Stomach (tissue), 9 donors: ENCODE results near the gene TRIP13. TPM values are rescaled to one million over a fixed set of nuclear protein-coding genes. Genes with fewer than 3 reads are reported as not detected.

Source experiments
- DNase-seq, 2 donors: peaks; one replicate each; pipeline versions ENCODE4 v3.0.0 to v3.0.0-alpha.2; 2013 to 2019
- H3K27ac ChIP-seq, 5 donors: fragments of 200-600 bp in 4 of 5; sonication (generic) in 4 of 5; one replicate each; pipeline ENCODE4 v1.5.1; 2013 to 2019; ENCODE audit warnings: mild to moderate bottlenecking in 1 of 5, moderate library complexity in 1 of 5
- H3K27me3 ChIP-seq, 3 donors: fragments of 200-600 bp; sonication (generic); one replicate each; pipeline ENCODE4 v1.5.1; 2017 to 2019; ENCODE audit warnings: mixed run types in 1 of 3
- H3K36me3 ChIP-seq, 4 donors: fragments of 200-600 bp; sonication (generic); 1 replicate in 3 of 4; 2 replicates in 1 of 4; pipeline ENCODE4 v1.5.1; 2016 to 2019
- H3K4me1 ChIP-seq, 4 donors: fragments of 200-600 bp; sonication (generic); one replicate each; pipeline ENCODE4 v1.5.1; 2016 to 2019
- H3K4me3 ChIP-seq, 4 donors: fragments of 200-600 bp; sonication (generic) in 3 of 4; one replicate each; pipeline ENCODE4 v1.5.1; 2016 to 2019; ENCODE audit warnings: mild to moderate bottlenecking in 1 of 4
- H3K9me3 ChIP-seq, 4 donors: fragments of 200-600 bp; sonication (generic); one replicate each; pipeline ENCODE4 v1.5.1; 2016 to 2019
- EP300 ChIP-seq: sonication (generic); formaldehyde crosslinking; IDR thresholded peaks from one replicate; pipeline ENCODE4 v1.6.1; 2017; ENCODE audit warnings: antibody characterized with exemption
- POLR2A ChIP-seq, 4 donors: fragments of 450-650 bp; IDR thresholded peaks; one replicate each; pipeline ENCODE4 v1.6.1; 2016; ENCODE audit warnings: antibody characterized with exemption in 4 of 4, control low read depth in 2 of 4, mild to moderate bottlenecking in 1 of 4, moderate library complexity in 1 of 4
- POLR2AphosphoS5 ChIP-seq, 3 donors: sonication (generic); formaldehyde crosslinking; IDR thresholded peaks; one replicate each; pipeline ENCODE4 v1.6.1; 2016; ENCODE audit warnings: antibody characterized with exemption in 3 of 3
- WGBS, 5 donors: extraction: QIAGEN DNeasy Blood & Tissue Kit in 3 of 5; methylation state at CpG; one replicate each; pipeline versions ENCODE4 v1.1.5 to v1.1.7; 2013 to 2018; 5-methylcytosine and 5-hydroxymethylcytosine counted together
- intact Hi-C: fragments of 100-400 bp; cut with DNase I; formaldehyde crosslinking; loops from one replicate; pipeline ENCODE4 v1.15.1; 2023; ENCODE audit warnings: low total_unique reads
- polyA plus RNA-seq, 3 donors: library from polyadenylated mRNA; stranded (reverse); fragments of 200-250 nt; gene quantifications; one replicate each; pipeline ENCODE4 v1.2.3, GENCODE V29; 2013
- total RNA-seq, 5 donors: library from RNA; depleted of rRNA; stranded (reverse); fragments of >200 nt; gene quantifications; one replicate each; pipeline versions ENCODE4 v1.1.0 to v1.2.3, GENCODE V29; 2014 to 2016
- TF ChIP-seq, protein P1 (sequence below), 7 experiments: fragments of 450-650 bp in 4 of 7; fragments of 200-600 bp in 3 of 7; sonication (generic) in 3 of 7; IDR thresholded peaks; one replicate each; pipeline ENCODE4 v1.5.1; 2016 to 2019; ENCODE audit warnings: antibody characterized with exemption in 7 of 7, control low read depth in 2 of 7, mild to moderate bottlenecking in 1 of 7
- donor health status: healthy with polysubstance abuse.
- donor health status: Bipolar disorder and iron deficiency.
- donor health status: healthy.

TRIP13 gene
- total and polyA plus RNA-seq, 8 donors = 0.58 to 10.4 (median 3.5) TPM; not detected in 1

DNA sequence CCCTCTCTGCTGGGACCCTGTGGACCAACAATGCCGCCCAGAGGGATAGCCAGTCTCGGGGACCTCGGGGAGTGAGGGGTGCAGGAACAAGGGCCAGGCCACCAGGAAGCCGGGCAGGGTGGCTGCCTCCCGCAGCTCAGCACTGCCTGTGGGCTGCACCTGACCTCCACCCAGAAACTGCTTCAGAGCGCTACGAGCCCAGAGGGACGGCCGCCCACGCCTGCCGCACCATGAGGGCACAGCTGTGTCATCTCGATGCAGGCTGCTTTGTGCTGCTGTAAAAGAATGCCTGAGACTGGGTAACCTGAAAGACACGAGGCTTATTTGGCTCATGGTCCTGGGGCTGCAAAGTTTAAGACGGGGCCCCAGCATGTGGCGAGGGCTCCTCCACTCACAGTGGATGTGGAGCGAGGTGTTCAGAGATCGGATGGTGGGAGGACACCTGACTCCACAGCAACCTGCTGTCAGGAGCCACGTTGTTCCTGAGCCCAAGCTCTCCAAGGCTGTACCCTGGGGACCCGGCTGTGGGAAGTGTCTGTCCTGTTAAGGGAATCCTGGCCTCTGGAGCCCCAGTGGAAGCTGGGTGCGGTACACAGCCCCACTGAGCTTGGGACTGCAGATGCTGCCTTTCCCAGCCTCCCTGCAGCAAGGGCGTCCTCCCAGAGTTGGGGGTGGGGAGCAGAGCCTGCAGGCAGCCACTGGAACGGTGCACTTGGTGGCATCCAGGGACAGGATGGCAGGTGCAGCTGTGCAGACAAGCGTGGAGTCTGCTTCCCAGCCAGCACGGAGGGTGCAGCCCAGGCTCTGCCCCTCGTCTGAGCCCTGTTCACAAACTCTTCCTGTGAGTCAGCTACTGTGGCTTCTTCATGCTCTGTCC, 30.1 kb upstream of the TRIP13 start:
- peak in 1 of 2 donors; percentile 48 for DNase-seq
- Histone ChIP-seq H3K27me3 (no peaks in the 10 kb centered on the region), H3K4me3 (no peak overlapping the region), H3K36me3 (peaks cover 36 to 78% (median 68%) of the 10 kb centered on the region in 4 donors), H3K27ac (no peak overlapping the region), H3K9me3 (no peaks in the 10 kb centered on the region), H3K4me1 (peaks cover 0 to 5% (median 0%) of the 10 kb centered on the region in 4 donors)
- intact Hi-C loops = no loop called here
- WGBS, 5 donors = 82 to 89% (median 88%) methylated on average over 22 to 25 of the region's 25 CpGs
- TF ChIP-seq POLR2AphosphoS5 (IDR thresholded peaks at IDR 0.05) = no peak
- TF ChIP-seq, protein P1, sequence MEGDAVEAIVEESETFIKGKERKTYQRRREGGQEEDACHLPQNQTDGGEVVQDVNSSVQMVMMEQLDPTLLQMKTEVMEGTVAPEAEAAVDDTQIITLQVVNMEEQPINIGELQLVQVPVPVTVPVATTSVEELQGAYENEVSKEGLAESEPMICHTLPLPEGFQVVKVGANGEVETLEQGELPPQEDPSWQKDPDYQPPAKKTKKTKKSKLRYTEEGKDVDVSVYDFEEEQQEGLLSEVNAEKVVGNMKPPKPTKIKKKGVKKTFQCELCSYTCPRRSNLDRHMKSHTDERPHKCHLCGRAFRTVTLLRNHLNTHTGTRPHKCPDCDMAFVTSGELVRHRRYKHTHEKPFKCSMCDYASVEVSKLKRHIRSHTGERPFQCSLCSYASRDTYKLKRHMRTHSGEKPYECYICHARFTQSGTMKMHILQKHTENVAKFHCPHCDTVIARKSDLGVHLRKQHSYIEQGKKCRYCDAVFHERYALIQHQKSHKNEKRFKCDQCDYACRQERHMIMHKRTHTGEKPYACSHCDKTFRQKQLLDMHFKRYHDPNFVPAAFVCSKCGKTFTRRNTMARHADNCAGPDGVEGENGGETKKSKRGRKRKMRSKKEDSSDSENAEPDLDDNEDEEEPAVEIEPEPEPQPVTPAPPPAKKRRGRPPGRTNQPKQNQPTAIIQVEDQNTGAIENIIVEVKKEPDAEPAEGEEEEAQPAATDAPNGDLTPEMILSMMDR (IDR thresholded peaks at IDR 0.05) = no peak
- no peak for TF ChIP-seq EP300
- no peak for TF ChIP-seq POLR2A (IDR thresholded peaks at IDR 0.05)

DNA sequence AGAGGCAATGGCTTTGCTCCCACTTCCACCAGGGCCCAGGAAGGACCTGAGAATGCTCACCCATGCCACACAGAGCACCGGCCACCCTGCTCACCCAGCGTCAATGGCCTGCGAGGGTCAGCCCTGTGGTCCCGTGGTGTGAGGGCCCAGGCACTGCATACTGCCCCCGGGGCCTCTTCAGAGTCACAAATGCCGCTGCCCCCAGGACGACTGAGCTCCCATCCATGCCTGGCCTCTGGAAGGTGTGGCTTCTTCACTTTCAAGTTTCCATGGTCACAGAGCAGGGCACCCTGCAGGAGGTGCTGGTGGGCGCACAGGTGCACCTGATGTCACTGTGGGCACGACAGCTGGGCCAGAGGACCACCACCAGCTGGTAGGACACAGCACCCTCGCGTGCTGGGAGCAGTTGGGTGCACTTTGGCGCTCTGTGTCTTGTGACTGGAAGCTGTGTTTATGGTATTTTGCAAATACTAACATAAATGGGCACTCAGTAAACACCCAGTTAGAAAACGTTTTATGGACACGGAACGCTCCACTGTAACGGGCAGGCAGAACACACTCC, 29.4 kb upstream of the TRIP13 start:
- 88 to 95% (median 92%) methylated on average over 15 to 16 of the region's 16 CpGs for WGBS, 5 donors

DNA sequence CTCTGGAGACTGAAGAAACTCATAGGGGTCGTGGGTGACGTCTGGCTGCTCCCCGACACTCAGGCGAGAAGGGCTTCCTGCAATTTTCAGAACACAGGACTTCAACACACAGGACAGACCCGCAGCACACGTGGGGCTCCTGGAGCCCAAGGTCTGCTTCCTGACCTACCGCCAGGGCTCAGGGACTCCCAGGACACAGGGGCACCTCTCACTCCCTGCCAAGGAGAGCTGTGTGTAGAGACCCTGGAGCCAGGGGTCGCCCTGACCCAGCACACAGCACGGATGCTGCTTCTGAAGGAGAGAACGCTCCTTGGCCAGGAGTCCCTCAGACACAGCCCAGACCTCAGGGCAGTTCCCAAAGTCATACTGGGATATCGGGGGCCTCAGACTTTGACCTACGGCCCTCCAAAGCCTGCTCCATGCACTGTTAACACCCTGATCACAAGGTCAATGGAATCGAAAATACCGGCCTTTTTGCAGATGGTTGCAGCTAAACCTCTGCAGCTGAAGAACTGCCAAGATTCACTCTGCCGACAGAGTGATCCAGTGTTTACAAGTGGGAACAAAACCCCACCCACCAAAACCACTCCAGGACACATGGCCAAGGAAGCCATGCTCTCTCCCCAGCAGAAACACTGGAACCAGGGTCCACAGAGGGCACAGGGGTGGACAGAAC, 28.1 kb upstream of the TRIP13 start:
- 71 to 81% (median 77%) methylated on average over 12 to 15 of the region's 15 CpGs for WGBS, 5 donors
- peaks cover 56 to 92% (median 88%) of the 10 kb centered on the region in 4 donors for H3K36me3 ChIP-seq
- TF ChIP-seq, protein P1 (IDR thresholded peaks at IDR 0.05) = no peak
- no peak for TF ChIP-seq POLR2AphosphoS5 (IDR thresholded peaks at IDR 0.05)

More for the DNA sequence above, 29.4 kb upstream of the TRIP13 start:
- no peak for TF ChIP-seq POLR2A (IDR thresholded peaks at IDR 0.05)
- TF ChIP-seq EP300 = no peak
- no peak for TF ChIP-seq POLR2AphosphoS5 (IDR thresholded peaks at IDR 0.05)
- TF ChIP-seq, protein P1 (IDR thresholded peaks at IDR 0.05) = no peak
- no peak overlapping the region for H3K27ac ChIP-seq
- DNase-seq = no peak
- no peaks in the 10 kb centered on the region for H3K27me3 ChIP-seq
- peaks cover 43 to 85% (median 76%) of the 10 kb centered on the region in 4 donors for H3K36me3 ChIP-seq
- intact Hi-C loops = no loop called here
- peaks cover 0 to 5% (median 0%) of the 10 kb centered on the region in 4 donors for H3K4me1 ChIP-seq
- no peak overlapping the region for H3K4me3 ChIP-seq
- H3K9me3 ChIP-seq = no peaks in the 10 kb centered on the region

DNA sequence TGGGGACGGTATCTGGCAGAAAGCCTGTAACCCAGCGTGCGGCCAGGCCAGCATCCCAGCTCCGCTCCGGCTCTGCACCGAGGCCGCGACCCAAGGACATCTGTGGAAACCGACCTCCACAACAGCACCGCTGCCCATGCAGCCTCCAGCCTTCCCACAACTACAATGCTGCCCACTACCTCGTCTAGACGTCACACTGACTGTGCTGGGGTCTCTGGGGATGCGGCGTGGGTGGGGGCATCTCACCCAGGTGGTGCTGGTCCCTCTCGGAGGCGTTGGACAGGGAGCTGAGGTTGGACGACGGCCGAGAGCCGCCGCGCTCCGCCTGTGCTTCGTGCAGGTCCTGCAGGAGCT, 27.5 kb upstream of the TRIP13 start:
- no peak for TF ChIP-seq POLR2A (IDR thresholded peaks at IDR 0.05)
- TF ChIP-seq POLR2AphosphoS5 (IDR thresholded peaks at IDR 0.05) = no peak
- no peak for TF ChIP-seq EP300
- TF ChIP-seq, protein P1 (IDR thresholded peaks at IDR 0.05) = no peak
- 79 to 91% (median 89%) methylated on average over 14 to 24 of the region's 24 CpGs for WGBS, 5 donors
- DNase-seq = no peak
- no peaks in the 10 kb centered on the region for H3K9me3 ChIP-seq
- no peak overlapping the region for H3K27ac ChIP-seq
- intact Hi-C loops = no loop called here
- peaks cover 62 to 92% (median 89%) of the 10 kb centered on the region in 4 donors for H3K36me3 ChIP-seq
- H3K4me3 ChIP-seq = no peak overlapping the region
- H3K27me3 ChIP-seq = no peaks in the 10 kb centered on the region
- peaks cover 0 to 5% (median 0%) of the 10 kb centered on the region in 4 donors for H3K4me1 ChIP-seq

More for the DNA sequence above, 28.1 kb upstream of the TRIP13 start:
- peaks cover 0 to 5% (median 0%) of the 10 kb centered on the region in 4 donors for H3K4me1 ChIP-seq
- no peak for DNase-seq
- no peak overlapping the region for H3K27ac ChIP-seq
- H3K9me3 ChIP-seq = no peaks in the 10 kb centered on the region
- H3K4me3 ChIP-seq = no peak overlapping the region
- H3K27me3 ChIP-seq = no peaks in the 10 kb centered on the region
- intact Hi-C loops = no loop called here
